Activated CD8-positive, alpha-beta T cell treated with anti-CD3 and anti-CD28 coated beads for 36 hours (primary cell): ENCODE results near the gene ZNF519. TPM values are rescaled to one million over a fixed set of nuclear protein-coding genes. Genes with fewer than 3 reads are reported as not detected.

Experiments used
- ATAC-seq: fragments of 200-7000 bp; cut with Tn5 transposase; one replicate; pipeline ENCODE4 v1.10.0; 2021; ENCODE audit warnings: mild to moderate bottlenecking, moderate library complexity
- CTCF ChIA-PET: fragments of 350-600 bp; sonication (Branson Sonifier 250); formaldehyde crosslinking; loops from one replicate; lab custom pipeline; 2021; ENCODE audit warnings: antibody characterized with exemption; lab: Charles Lee
- POLR2A ChIA-PET: fragments of 350-600 bp; sonication (Branson Sonifier 250); formaldehyde crosslinking; loops from one replicate; lab custom pipeline; 2021; ENCODE audit warnings: antibody characterized with exemption; lab: Charles Lee
- DNase-seq: peaks from one replicate; pipeline ENCODE4 v3.0.0-alpha.2; 2020
- H3K27ac Mint-ChIP-seq: one replicate; pipeline ENCODE4 v1.8.0; 2021; ENCODE audit warnings: mild to moderate bottlenecking, mixed read lengths
- H3K27me3 Mint-ChIP-seq: one replicate; pipeline ENCODE4 v1.8.0; 2021; ENCODE audit warnings: mixed read lengths
- H3K36me3 Mint-ChIP-seq: one replicate; pipeline ENCODE4 v1.8.0; 2021; ENCODE audit warnings: low read depth, mixed read lengths
- H3K4me1 Mint-ChIP-seq: one replicate; pipeline ENCODE4 v1.8.0; 2021; ENCODE audit warnings: low read depth, mixed read lengths
- H3K4me3 Mint-ChIP-seq: one replicate; pipeline ENCODE4 v1.8.0; 2021; ENCODE audit warnings: mild to moderate bottlenecking, moderate library complexity, mixed read lengths
- H3K9me3 Mint-ChIP-seq: one replicate; pipeline ENCODE4 v1.8.0; 2021; ENCODE audit warnings: mixed read lengths
- intact Hi-C: fragments of 100-400 bp; cut with micrococcal nuclease; formaldehyde crosslinking; loops from one replicate; pipeline ENCODE4 v1.10.0; 2022
- total RNA-seq, 2 experiments: library from RNA; stranded (reverse); gene quantifications; one replicate each; pipeline ENCODE4 v1.2.3, GENCODE V29; 2021
- TF ChIP-seq, protein P1 (sequence below): fragments of 200-600 bp; IDR thresholded peaks from one replicate; pipeline ENCODE4 v1.8.0; 2022; ENCODE audit warnings: antibody characterized with exemption, mild to moderate bottlenecking

ZNF519 gene
- total RNA-seq, 2 experiments from 2014 or later: 14.9 to 17.7 TPM

- Mint-ChIP-seq H3K27ac (no peak overlapping the region), H3K36me3 (peaks cover 17% of the 10 kb centered on the region), H3K4me3 (no peak overlapping the region), H3K27me3 (no peaks in the 10 kb centered on the region), H3K4me1 (peaks cover 9% of the 10 kb centered on the region), H3K9me3 (no peaks in the 10 kb centered on the region)
- POLR2A ChIA-PET: no interaction called here
- intact Hi-C loops: no loop called here
- CTCF ChIA-PET: interaction anchor here (0.9 kb wide), 1 partner anchor 37 kb away, joined by 3 read pairs; no protein-coding TSS in a partner anchor
- ATAC-seq: no peak
- TF ChIP-seq, protein P1, sequence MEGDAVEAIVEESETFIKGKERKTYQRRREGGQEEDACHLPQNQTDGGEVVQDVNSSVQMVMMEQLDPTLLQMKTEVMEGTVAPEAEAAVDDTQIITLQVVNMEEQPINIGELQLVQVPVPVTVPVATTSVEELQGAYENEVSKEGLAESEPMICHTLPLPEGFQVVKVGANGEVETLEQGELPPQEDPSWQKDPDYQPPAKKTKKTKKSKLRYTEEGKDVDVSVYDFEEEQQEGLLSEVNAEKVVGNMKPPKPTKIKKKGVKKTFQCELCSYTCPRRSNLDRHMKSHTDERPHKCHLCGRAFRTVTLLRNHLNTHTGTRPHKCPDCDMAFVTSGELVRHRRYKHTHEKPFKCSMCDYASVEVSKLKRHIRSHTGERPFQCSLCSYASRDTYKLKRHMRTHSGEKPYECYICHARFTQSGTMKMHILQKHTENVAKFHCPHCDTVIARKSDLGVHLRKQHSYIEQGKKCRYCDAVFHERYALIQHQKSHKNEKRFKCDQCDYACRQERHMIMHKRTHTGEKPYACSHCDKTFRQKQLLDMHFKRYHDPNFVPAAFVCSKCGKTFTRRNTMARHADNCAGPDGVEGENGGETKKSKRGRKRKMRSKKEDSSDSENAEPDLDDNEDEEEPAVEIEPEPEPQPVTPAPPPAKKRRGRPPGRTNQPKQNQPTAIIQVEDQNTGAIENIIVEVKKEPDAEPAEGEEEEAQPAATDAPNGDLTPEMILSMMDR: no peak
- no peak for DNase-seq
Measured at GRCh38 chr18:14124689-14125088, 7.5 kb downstream of the ZNF519 start.

DNA sequence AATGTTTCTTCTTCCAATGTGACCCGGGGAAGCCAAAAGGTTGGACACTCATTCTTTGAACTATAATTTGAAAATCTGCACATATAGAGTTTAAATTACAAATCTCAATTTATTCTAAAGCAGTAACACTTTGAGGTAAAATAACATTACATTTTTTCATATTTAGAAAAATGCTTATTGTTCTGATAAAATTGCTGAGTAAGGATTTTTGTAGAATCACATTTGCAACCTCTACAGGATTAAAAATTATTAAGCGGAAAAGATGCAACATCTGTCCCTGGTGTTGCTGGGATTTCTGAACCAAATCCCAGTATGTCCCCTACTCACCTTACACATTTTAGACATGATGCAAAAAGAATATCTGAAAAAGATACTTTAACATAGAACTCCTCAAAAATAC lies 10.1 kb downstream of the ZNF519 start:
- Mint-ChIP-seq H3K27me3 (no peaks in the 10 kb centered on the region), H3K4me3 (no peak overlapping the region), H3K36me3 (peaks cover 25% of the 10 kb centered on the region), H3K4me1 (peaks cover 8% of the 10 kb centered on the region), H3K9me3 (peaks cover under 1% of the 10 kb centered on the region), H3K27ac (no peak overlapping the region)
- intact Hi-C loops: no loop called here
- TF ChIP-seq, protein P1: no peak
- no peak for ATAC-seq
- ChIA-PET CTCF (no interaction called here), POLR2A (no interaction called here)
- no peak for DNase-seq

GRCh38 chr18:14120926-14121325 lies 11.3 kb downstream of the ZNF519 start:
- Mint-ChIP-seq H3K36me3 (peaks cover 27% of the 10 kb centered on the region), H3K27ac (no peak overlapping the region), H3K27me3 (no peaks in the 10 kb centered on the region), H3K4me1 (peaks cover 7% of the 10 kb centered on the region), H3K4me3 (no peak overlapping the region), H3K9me3 (peaks cover 3% of the 10 kb centered on the region)
- TF ChIP-seq, protein P1: no peak
- DNase-seq (no peak), ATAC-seq (no peak)
- intact Hi-C loops: no loop called here
- CTCF ChIA-PET: no interaction called here
- POLR2A ChIA-PET: no interaction called here

- no peak overlapping the region for H3K27ac Mint-ChIP-seq
- intact Hi-C loops: no loop called here
- TF ChIP-seq, protein P1: no peak
- H3K27me3 Mint-ChIP-seq: no peaks in the 10 kb centered on the region
- no peak overlapping the region for H3K4me3 Mint-ChIP-seq
- peaks cover 27% of the 10 kb centered on the region for H3K36me3 Mint-ChIP-seq
- peaks cover 3% of the 10 kb centered on the region for H3K9me3 Mint-ChIP-seq
- peaks cover 7% of the 10 kb centered on the region for H3K4me1 Mint-ChIP-seq
- CTCF ChIA-PET: no interaction called here
- DNase-seq (no peak), ATAC-seq (no peak)
- POLR2A ChIA-PET: no interaction called here
Measured at GRCh38 chr18:14117606-14118005, 14.6 kb downstream of the ZNF519 start.

DNA sequence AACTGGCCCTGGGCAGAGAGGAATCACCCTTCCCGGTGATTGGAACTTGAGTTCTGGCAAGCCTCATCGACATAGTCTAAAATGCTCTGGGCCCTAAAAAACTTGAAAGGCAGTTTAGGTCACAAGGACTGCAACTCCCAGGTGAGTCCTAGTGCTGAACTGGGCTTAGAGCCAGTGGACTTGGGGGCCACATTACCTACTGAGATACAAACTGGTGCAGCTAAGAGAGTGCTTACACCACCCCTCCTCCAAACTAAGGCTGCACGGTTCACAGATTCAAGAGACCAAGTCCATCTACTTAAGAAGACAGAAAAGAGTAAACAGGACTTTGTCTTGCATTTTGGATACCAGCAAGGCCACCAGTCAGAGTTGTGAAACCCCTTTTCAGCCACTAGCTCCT lies 25.3 kb downstream of the ZNF519 start:
- Mint-ChIP-seq H3K27me3 (no peaks in the 10 kb centered on the region), H3K27ac (no peak overlapping the region), H3K9me3 (peaks cover 44% of the 10 kb centered on the region), H3K36me3 (peaks cover 49% of the 10 kb centered on the region), H3K4me1 (no peaks in the 10 kb centered on the region), H3K4me3 (no peak overlapping the region)
- ChIA-PET CTCF (interaction anchor here (2.3 kb wide), 1 partner anchor 19 kb away, joined by 9 read pairs; no protein-coding TSS in a partner anchor), POLR2A (no interaction called here)
- ATAC-seq: no peak
- intact Hi-C loops: no loop called here
- TF ChIP-seq, protein P1: no peak
- DNase-seq: no peak
